Stomach (tissue), 9 donors: ENCODE results near the gene VPS8. TPM values are rescaled to one million over a fixed set of nuclear protein-coding genes. Genes with fewer than 3 reads are reported as not detected.

ENCODE experiments used
- DNase-seq, 2 donors: peaks; one replicate each; pipeline versions ENCODE4 v3.0.0 to v3.0.0-alpha.2; 2013 to 2019
- H3K27ac ChIP-seq, 5 donors: fragments of 200-600 bp in 4 of 5; sonication (generic) in 4 of 5; one replicate each; pipeline ENCODE4 v1.5.1; 2013 to 2019; ENCODE audit warnings: mild to moderate bottlenecking in 1 of 5, moderate library complexity in 1 of 5
- H3K27me3 ChIP-seq, 3 donors: fragments of 200-600 bp; sonication (generic); one replicate each; pipeline ENCODE4 v1.5.1; 2017 to 2019; ENCODE audit warnings: mixed run types in 1 of 3
- H3K36me3 ChIP-seq, 4 donors: fragments of 200-600 bp; sonication (generic); 1 replicate in 3 of 4; 2 replicates in 1 of 4; pipeline ENCODE4 v1.5.1; 2016 to 2019
- H3K4me1 ChIP-seq, 4 donors: fragments of 200-600 bp; sonication (generic); one replicate each; pipeline ENCODE4 v1.5.1; 2016 to 2019
- H3K4me3 ChIP-seq, 4 donors: fragments of 200-600 bp; sonication (generic) in 3 of 4; one replicate each; pipeline ENCODE4 v1.5.1; 2016 to 2019; ENCODE audit warnings: mild to moderate bottlenecking in 1 of 4
- H3K9me3 ChIP-seq, 4 donors: fragments of 200-600 bp; sonication (generic); one replicate each; pipeline ENCODE4 v1.5.1; 2016 to 2019
- EP300 ChIP-seq: sonication (generic); formaldehyde crosslinking; IDR thresholded peaks from one replicate; pipeline ENCODE4 v1.6.1; 2017; ENCODE audit warnings: antibody characterized with exemption
- POLR2A ChIP-seq, 4 donors: fragments of 450-650 bp; IDR thresholded peaks; one replicate each; pipeline ENCODE4 v1.6.1; 2016; ENCODE audit warnings: antibody characterized with exemption in 4 of 4, control low read depth in 2 of 4, mild to moderate bottlenecking in 1 of 4, moderate library complexity in 1 of 4
- POLR2AphosphoS5 ChIP-seq, 3 donors: sonication (generic); formaldehyde crosslinking; IDR thresholded peaks; one replicate each; pipeline ENCODE4 v1.6.1; 2016; ENCODE audit warnings: antibody characterized with exemption in 3 of 3
- WGBS, 5 donors: extraction: QIAGEN DNeasy Blood & Tissue Kit in 3 of 5; methylation state at CpG; one replicate each; pipeline versions ENCODE4 v1.1.5 to v1.1.7; 2013 to 2018; 5-methylcytosine and 5-hydroxymethylcytosine counted together
- intact Hi-C: fragments of 100-400 bp; cut with DNase I; formaldehyde crosslinking; loops from one replicate; pipeline ENCODE4 v1.15.1; 2023; ENCODE audit warnings: low total_unique reads
- polyA plus RNA-seq, 3 donors: library from polyadenylated mRNA; stranded (reverse); fragments of 200-250 nt; gene quantifications; one replicate each; pipeline ENCODE4 v1.2.3, GENCODE V29; 2013
- total RNA-seq, 5 donors: library from RNA; depleted of rRNA; stranded (reverse); fragments of >200 nt; gene quantifications; one replicate each; pipeline versions ENCODE4 v1.1.0 to v1.2.3, GENCODE V29; 2014 to 2016
- TF ChIP-seq, protein P1 (sequence below), 7 experiments: fragments of 450-650 bp in 4 of 7; fragments of 200-600 bp in 3 of 7; sonication (generic) in 3 of 7; IDR thresholded peaks; one replicate each; pipeline ENCODE4 v1.5.1; 2016 to 2019; ENCODE audit warnings: antibody characterized with exemption in 7 of 7, control low read depth in 2 of 7, mild to moderate bottlenecking in 1 of 7
- donor health status: healthy with polysubstance abuse.
- donor health status: Bipolar disorder and iron deficiency.
- donor health status: healthy.

Gene VPS8
- total and polyA plus RNA-seq, 8 donors, result 7.5 to 126 (median 37.5) TPM

DNA sequence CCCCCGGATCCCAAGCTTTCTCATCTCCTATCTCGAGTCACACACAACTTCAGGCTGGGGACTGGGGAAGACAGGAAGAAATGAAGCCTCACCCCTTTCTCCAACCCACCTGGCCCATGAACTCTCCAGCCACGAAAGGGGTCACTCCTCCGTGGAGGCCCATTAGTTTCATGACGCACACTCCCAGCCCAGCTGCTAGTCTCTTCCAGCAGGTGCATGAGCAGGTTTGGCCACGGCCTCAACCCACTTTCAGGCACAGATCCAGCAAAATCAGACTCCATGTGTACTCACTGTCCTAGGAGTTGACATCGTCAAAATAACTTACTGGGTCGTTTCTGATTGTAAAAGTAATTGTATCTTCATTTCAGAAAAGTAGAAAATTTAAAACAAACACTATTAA is 264.3 kb downstream of the VPS8 start:
- no peak overlapping the region for H3K4me3 ChIP-seq

GRCh38 chr3:185079625-185080024 is 267.7 kb downstream of the VPS8 start:
- intact Hi-C loops, result no loop called here
- no peak for DNase-seq
- H3K9me3 ChIP-seq, result no peaks in the 10 kb centered on the region
- H3K4me3 ChIP-seq, result no peak overlapping the region
- TF ChIP-seq EP300 (no peak), POLR2AphosphoS5 (IDR thresholded peaks at IDR 0.05) (no peak)
- TF ChIP-seq, protein P1, sequence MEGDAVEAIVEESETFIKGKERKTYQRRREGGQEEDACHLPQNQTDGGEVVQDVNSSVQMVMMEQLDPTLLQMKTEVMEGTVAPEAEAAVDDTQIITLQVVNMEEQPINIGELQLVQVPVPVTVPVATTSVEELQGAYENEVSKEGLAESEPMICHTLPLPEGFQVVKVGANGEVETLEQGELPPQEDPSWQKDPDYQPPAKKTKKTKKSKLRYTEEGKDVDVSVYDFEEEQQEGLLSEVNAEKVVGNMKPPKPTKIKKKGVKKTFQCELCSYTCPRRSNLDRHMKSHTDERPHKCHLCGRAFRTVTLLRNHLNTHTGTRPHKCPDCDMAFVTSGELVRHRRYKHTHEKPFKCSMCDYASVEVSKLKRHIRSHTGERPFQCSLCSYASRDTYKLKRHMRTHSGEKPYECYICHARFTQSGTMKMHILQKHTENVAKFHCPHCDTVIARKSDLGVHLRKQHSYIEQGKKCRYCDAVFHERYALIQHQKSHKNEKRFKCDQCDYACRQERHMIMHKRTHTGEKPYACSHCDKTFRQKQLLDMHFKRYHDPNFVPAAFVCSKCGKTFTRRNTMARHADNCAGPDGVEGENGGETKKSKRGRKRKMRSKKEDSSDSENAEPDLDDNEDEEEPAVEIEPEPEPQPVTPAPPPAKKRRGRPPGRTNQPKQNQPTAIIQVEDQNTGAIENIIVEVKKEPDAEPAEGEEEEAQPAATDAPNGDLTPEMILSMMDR (IDR thresholded peaks at IDR 0.05), result no peak
- peaks cover 0 to 29% (median 18%) of the 10 kb centered on the region in 4 donors for H3K36me3 ChIP-seq
- H3K27me3 ChIP-seq, result no peaks in the 10 kb centered on the region
- 26 to 57% (median 47%) methylated on average over 1 of the region's 1 CpG for WGBS, 5 donors
- peaks cover 0 to 8% (median 3%) of the 10 kb centered on the region in 4 donors for H3K4me1 ChIP-seq
- H3K27ac ChIP-seq, result no peak overlapping the region

More for the DNA sequence above, 264.3 kb downstream of the VPS8 start:
- no peaks in the 10 kb centered on the region for H3K27me3 ChIP-seq
- peaks cover 0 to 10% (median 7%) of the 10 kb centered on the region in 4 donors for H3K36me3 ChIP-seq
- H3K27ac ChIP-seq, result no peak overlapping the region
- TF ChIP-seq EP300, result no peak
- TF ChIP-seq POLR2A (IDR thresholded peaks at IDR 0.05), result no peak
- TF ChIP-seq POLR2AphosphoS5 (IDR thresholded peaks at IDR 0.05), result no peak
- TF ChIP-seq, protein P1 (IDR thresholded peaks at IDR 0.05), result no peak
- no peak for DNase-seq
- intact Hi-C loops, result no loop called here
- peaks cover 0 to 6% (median 2%) of the 10 kb centered on the region in 4 donors for H3K4me1 ChIP-seq
- WGBS, 5 donors, result 69 to 81% (median 71%) methylated on average over 8 of the region's 8 CpGs
- H3K9me3 ChIP-seq, result no peaks in the 10 kb centered on the region

DNA sequence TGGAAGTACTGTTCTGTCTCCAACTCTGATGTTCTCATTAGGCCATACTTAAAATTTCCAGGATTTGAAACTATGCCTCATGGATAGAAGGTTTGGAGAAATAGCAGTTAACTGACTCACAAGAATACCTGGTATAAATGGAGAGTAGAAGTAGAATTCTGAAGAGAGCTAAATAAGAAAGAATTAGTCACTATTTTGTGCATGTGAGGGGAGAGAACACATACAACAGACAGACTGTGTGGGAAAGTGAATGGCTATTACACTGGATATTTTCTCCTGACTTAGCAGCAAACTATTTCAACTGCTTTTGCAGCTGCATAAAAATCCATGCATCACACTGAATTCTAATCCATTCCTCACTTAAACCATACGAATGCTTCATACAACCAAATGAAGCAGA is 269.6 kb downstream of the VPS8 start:
- no peak for DNase-seq
- 73 to 94% (median 85%) methylated on average over 1 of the region's 1 CpG for WGBS, 5 donors
- H3K36me3 ChIP-seq, result peaks cover 0 to 29% (median 18%) of the 10 kb centered on the region in 4 donors
- no peaks in the 10 kb centered on the region for H3K9me3 ChIP-seq
- peaks cover 0 to 10% (median 3%) of the 10 kb centered on the region in 4 donors for H3K4me1 ChIP-seq
- no peak overlapping the region for H3K4me3 ChIP-seq
- no peaks in the 10 kb centered on the region for H3K27me3 ChIP-seq
- intact Hi-C loops, result no loop called here
- H3K27ac ChIP-seq, result no peak overlapping the region
- TF ChIP-seq, protein P1 (IDR thresholded peaks at IDR 0.05), result no peak
- TF ChIP-seq EP300 (no peak), POLR2AphosphoS5 (IDR thresholded peaks at IDR 0.05) (no peak), POLR2A (IDR thresholded peaks at IDR 0.05) (no peak)

DNA sequence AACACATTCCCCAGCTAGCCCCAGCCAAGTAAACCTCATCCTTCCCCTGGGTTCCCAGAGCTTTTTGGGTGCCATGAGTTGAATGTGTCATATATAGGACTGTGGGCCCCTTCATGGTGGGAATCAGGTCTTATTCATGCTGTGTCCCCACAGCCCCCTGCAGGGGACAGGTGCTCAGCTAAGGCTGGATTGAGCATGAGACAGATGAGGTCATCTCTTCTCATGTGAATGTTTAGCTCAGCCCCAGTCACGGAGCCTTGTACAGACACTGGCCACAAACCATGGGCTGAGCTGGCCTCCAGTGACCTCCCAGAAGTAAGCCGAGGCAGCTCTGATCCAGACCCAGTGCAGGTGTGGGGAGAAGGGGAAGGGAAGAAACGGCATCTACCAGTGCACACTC is 270.2 kb downstream of the VPS8 start:
- Histone ChIP-seq H3K4me3 (no peak overlapping the region), H3K27me3 (no peaks in the 10 kb centered on the region), H3K36me3 (peaks cover 0 to 29% (median 18%) of the 10 kb centered on the region in 4 donors), H3K9me3 (no peaks in the 10 kb centered on the region), H3K4me1 (peaks cover 0 to 10% (median 3%) of the 10 kb centered on the region in 4 donors), H3K27ac (no peak overlapping the region)
- no peak for TF ChIP-seq POLR2AphosphoS5 (IDR thresholded peaks at IDR 0.05)
- TF ChIP-seq POLR2A (IDR thresholded peaks at IDR 0.05), result no peak
- no peak for TF ChIP-seq EP300
- TF ChIP-seq, protein P1 (IDR thresholded peaks at IDR 0.05), result no peak
- intact Hi-C loops, result no loop called here
- WGBS, 5 donors, result 75 to 94% (median 80%) methylated on average over 3 of the region's 3 CpGs
- no peak for DNase-seq
